Stimulated activated CD4-positive, alpha-beta T cell treated with anti-CD3 and anti-CD28 coated beads, Interleukin-2, amount 100 ng/mL, for 24 hours (primary cell): Measurements from ENCODE around the gene RPS16.
"Not testable (repeated sequence)": the region's sequence is repeated elsewhere in the genome, so short reads cannot be mapped to it uniquely, and the experiment has no call there.

Source experiments
- DNase-seq, 2 donors: peaks; one replicate each; pipeline ENCODE4 v3.0.0-alpha.2; 2020

Gene RPS16

GRCh38 chr19:39435499-39436349 lies at the start of gene RPS16:
RPS16 (minus strand) TSS chr19:39435949; CDS start chr19:39435895, 54 bp downstream.
- DNase-seq: peak; percentile 100

DNA sequence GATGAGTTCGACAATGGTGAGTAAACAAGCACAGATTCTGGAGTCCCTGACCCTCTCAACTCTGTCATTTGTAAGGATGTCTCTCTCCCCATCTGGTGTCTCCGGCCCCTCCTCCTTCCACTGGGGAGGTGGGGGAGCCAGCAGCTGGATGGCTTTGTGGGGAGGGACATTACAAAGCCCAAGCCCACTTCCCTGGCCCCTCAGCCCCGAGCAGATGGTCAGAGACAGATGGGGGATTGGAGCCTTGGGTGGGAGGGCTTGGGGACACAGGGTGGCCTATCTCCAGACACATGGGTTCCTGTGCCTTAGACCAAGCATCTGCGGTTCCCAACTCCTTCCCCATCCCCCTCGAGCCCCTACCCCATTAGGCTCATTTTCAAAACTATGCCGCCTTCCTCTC lies 47.4 kb upstream of the RPS16 start:
- DNase-seq: no peak

GRCh38 chr19:39481676-39482075 lies 45.9 kb upstream of the RPS16 start:
- no peak for DNase-seq

DNA sequence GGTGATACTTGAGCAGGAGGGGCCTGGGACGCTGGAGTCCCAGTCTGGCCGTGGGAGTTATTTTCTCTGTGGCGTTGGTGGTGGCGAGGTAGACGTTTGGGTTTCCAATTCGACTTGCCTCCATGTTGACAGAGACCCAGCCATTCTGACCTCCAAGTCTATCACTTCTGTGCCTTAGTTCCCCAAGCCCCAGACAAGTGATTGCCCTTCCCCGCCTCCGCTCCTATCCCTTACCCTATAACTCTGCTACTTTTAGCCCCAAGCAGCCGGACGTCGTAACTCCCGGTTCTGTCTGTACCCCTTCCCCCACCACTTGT lies 45.4 kb upstream of the RPS16 start:
- DNase-seq: no peak

DNA sequence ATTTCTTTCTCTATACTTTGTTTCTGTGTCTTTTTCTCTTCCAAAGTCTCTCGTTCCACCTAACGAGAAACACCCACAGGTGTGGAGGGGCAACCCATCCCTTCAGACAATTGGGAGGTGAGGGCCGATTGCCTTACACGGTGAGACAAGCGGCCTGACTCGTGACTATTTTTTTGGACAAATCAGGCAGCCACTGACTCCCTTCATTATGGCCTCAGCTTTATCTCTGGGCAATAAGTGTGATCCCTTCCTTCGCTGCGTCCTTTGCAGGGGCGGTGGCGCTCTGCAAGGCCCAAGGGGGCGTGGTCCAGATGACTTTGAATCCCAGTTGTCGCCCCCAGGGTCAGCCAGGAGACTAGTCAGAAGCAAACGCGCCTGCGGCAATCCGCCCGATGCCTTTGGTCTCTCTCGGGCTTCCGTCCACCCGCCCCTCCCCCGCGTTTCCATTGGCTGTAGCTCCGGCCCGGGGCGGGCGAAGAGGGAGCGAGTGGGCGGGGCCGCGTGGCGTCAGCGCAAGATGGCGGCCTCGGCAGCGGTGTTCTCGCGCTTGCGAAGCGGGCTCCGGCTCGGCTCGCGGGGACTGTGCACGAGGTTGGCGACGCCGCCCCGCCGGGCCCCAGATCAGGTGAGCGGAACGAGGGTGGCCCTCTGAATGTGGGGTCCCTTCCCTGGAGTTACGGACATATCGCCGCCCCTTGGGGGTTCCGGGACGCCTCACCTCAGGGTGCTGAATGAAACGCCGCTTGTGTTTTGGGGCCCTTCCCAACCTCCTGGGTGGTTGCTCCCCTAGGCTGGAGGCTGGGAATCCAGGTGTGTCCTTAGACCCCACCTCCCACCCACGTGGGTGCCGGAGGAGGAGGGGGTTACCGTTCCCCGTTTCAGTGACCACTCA lies 44.8 kb upstream of the RPS16 start, which contains the start of gene TIMM50:
Gene TIMM50 (plus strand): TSS at position 502 of the 892 bp plus-strand sequence. CDS start 16 bp downstream, at position 518.
- peak; percentile 99 to 100 for DNase-seq

DNA sequence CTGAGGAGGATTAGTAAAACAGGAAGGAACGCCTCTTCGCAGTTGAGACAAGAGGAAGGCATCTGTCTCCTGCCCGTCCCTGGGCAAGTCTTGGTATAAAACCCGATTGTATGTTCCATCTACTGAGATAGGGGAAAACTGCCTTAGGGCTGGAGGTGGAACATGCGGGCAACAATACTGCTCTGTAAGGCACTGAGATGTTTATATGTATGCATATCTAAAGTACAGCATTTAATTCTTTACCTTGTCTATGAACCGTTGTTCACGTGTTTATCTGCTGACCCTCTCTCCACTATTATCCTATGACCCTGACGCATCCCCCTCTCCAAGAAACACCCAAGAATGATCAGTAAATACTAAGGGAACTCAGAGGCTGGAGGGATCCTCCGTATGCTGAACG lies 44.2 kb upstream of the RPS16 start:
- DNase-seq: no peak

GRCh38 chr19:39479319-39479801 lies 43.6 kb upstream of the RPS16 start:
- DNase-seq: not testable (repeated sequence)

DNA sequence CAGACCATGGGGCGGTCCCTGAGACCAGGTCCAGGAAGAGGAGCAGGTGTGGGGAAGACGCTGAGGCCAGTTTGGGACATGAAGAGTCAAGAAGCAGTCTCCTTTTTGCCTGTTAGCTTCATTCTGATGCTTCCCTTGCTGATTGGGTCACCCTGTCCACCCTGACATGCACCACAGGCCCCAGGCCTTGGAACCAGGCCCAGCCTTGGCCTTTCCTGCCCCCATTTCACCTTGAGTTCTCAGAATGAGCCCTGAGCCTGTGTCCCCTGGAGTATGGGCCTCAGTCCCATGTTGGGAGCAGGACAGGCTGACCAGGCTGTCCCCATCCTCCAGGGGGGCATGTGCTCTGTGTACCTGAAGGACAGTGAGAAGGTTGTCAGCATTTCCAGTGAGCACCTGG lies 40.0 kb upstream of the RPS16 start:
- no peak for DNase-seq

- DNase-seq: peak; percentile 78 to 83
Measured at GRCh38 chr19:39474139-39474620, 38.4 kb upstream of the RPS16 start.

GRCh38 chr19:39473443-39473960 lies 37.8 kb upstream of the RPS16 start:
- no peak for DNase-seq

- DNase-seq: no peak
Measured at GRCh38 chr19:39472746-39473442, 37.1 kb upstream of the RPS16 start.

GRCh38 chr19:39471756-39472536 lies 36.2 kb upstream of the RPS16 start:
- DNase-seq: no peak

DNA sequence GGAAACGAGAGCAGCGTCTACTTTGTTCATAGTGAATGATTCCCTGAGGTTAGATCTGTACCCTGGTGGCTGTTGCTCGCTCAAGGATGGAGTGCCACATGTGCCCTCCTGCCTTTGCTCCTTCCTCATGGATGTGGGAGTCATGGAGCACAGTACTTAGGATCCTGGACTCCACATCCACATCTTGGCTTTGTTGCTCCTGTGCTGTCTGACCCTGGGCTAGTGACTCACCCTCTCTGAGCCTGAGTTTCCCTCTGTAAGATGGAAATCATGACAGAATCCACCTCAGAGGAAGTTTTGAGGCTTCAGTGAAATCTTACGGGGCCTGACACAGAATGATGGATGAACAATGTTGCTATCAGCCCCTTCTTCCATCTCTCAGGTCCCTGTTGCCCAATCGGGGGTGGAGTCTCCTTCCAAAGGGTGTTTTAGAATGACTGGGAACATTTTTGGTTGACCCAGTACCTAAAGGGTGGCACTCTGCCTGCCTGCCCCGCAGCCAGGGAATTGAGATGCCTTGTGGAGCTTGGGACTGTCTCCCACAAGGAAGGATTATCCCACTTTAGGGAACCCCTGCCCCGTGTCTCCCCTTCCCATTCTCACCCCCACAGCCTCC lies 35.1 kb upstream of the RPS16 start:
- no peak for DNase-seq

DNA sequence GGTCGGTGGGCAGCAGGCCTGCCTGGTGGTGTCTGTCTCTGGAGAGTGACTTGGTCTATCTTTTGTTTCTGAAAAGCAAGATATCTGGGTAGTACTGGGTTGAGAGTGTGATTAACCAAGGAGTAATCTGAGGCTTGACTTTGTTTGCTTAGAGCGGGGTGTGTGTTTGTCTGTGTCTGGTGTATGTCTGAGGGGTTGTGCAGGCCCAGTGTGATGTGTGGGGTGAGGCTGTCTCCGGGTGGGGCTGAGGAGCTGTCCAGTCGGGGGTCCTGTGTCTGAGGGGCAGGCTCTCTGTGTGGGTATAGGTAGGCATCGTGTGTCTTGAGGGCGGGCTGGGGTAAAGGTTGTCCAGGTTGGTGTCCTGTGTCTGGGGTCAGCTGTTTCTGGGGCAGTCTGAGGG lies 33.8 kb upstream of the RPS16 start:
- no peak for DNase-seq

GRCh38 chr19:39469036-39469435 lies 33.3 kb upstream of the RPS16 start:
- no peak for DNase-seq

- DNase-seq: no peak
Measured at GRCh38 chr19:39467941-39468340, 32.2 kb upstream of the RPS16 start.

- DNase-seq: no peak
Measured at GRCh38 chr19:39465956-39466747, 30.4 kb upstream of the RPS16 start.

DNA sequence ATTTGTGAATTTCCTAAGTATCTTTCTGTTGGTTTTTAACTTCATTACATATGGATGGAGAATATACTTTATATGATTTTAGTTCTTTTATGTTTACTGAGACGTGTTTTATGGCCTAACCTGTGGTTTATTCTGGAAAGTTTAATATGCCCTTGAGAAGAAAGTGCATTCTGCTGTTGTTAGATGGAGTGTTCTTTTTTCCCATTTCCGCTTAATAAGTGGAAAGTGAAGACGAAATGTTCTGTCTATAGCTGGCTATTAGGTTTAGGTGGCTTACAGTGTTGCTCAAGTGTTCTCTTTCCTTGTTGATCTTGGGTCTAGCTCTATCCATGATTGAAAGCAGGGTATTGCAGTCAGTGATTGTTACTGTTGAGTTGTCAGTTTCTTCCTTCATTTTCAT lies 27.7 kb upstream of the RPS16 start:
- no peak for DNase-seq

DNA sequence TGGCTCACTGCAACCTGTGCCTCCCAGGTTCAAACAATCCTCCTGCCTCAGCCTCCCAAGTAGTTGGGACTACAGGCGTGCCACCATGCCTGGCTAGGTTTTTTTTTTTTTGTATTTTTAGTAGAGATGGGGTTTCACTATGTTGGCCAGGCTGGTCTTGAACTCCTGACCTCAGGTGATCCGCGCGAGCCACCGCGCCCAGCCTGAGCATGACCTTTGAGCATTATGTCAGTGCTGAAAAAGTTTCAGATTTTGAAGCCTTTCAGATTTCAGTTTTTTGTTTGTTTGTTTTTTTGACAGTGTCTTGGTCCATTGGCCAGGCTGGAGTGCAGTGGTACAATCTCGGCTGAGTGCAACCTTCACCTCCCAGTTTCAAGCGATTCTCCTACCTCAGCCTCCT lies 15.5 kb upstream of the RPS16 start:
- not testable (repeated sequence) for DNase-seq

DNA sequence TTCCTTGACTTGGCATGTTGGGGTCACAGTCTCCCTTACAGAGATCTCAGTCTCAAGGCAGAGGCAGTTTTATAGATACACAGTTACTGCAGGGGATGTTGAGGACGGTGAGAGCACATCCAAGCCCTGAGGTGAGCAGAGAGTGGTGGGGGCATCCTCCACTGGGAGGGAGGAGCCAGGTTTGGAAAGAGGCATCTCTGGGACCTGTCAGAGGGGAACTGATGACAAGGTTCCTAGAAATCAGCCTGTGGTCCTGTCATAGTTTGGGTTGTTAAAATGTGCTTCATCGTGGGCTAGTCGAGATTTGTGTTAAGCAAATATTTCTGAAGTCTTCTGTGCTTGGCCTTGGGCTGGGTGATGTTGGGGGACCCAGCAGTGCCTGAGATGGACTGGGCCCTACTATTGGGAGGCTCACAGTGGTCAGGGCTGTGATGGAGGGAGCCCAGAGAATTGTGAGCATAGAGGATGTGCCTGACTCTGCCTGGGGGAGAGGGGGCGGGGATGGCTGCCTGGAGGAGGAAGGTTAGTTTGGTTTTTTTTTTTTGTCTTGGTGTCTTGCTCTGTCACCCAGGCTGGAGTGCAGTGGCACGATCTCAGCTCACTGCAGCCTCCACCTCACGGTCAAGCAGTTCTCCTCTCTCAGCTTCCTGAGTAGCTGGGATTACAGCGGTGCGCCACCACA lies 13.5 kb upstream of the RPS16 start:
- DNase-seq: no peak
